GM21360 (cell line): Measurements from ENCODE around the gene SKIC3.

ENCODE experiments used
- ATAC-seq: cut with Tn5 transposase; IDR thresholded peaks from one replicate; pipeline ENCODE4 v1.9.1; 2021; ENCODE audit warnings: mild to moderate bottlenecking, moderate library complexity; ENCODE audit not compliant: unreplicated experiment

SKIC3 gene

GRCh38 chr5:95554647-95555548 is at the start of gene SKIC3, which contains the start of gene ARSK:
Gene SKIC3, minus strand, starts transcription at chr5:95554977. Its CDS starts 7,827 bp downstream, at chr5:95547150.
Gene ARSK, plus strand, starts transcription at chr5:95555101. Its CDS starts 178 bp downstream, at chr5:95555279.
- ATAC-seq, result peak; percentile 83

- ATAC-seq, result no peak
Observed at GRCh38 chr5:95600557-95600956, 45.8 kb upstream of the SKIC3 start.

GRCh38 chr5:95599252-95599651 is 44.5 kb upstream of the SKIC3 start:
- ATAC-seq, result no peak

- ATAC-seq, result no peak
Observed at GRCh38 chr5:95595289-95595931, 40.6 kb upstream of the SKIC3 start.

- ATAC-seq, result peak; percentile 92
Observed at GRCh38 chr5:95591490-95591901, 36.7 kb upstream of the SKIC3 start.

- ATAC-seq, result no peak
Observed at GRCh38 chr5:95590880-95591279, 36.1 kb upstream of the SKIC3 start.

- no peak for ATAC-seq
Observed at GRCh38 chr5:95583992-95584391, 29.2 kb upstream of the SKIC3 start.

- ATAC-seq, result no peak
Observed at GRCh38 chr5:95581576-95581975, 26.8 kb upstream of the SKIC3 start.

- no peak for ATAC-seq
Observed at GRCh38 chr5:95572016-95572415, 17.2 kb upstream of the SKIC3 start.

GRCh38 chr5:95565280-95565920 is 10.6 kb upstream of the SKIC3 start:
- no peak for ATAC-seq

GRCh38 chr5:95564450-95564849 is 9.7 kb upstream of the SKIC3 start:
- ATAC-seq, result no peak

- no peak for ATAC-seq
Observed at GRCh38 chr5:95563367-95563766, 8.6 kb upstream of the SKIC3 start.

GRCh38 chr5:95562282-95562681 is 7.5 kb upstream of the SKIC3 start:
- no peak for ATAC-seq

- no peak for ATAC-seq
Observed at GRCh38 chr5:95557841-95558240, 3.1 kb upstream of the SKIC3 start.

GRCh38 chr5:95555553-95555952 is 776 bp upstream of the SKIC3 start:
- ATAC-seq, result no peak

GRCh38 chr5:95554331-95554646 is 488 bp downstream of the SKIC3 start:
- ATAC-seq, result peak; percentile 30

GRCh38 chr5:95549030-95549429 is 5.7 kb downstream of the SKIC3 start:
- ATAC-seq, result no peak

GRCh38 chr5:95543017-95543705 is 11.6 kb downstream of the SKIC3 start:
- ATAC-seq, result no peak

GRCh38 chr5:95537501-95537900 is 17.3 kb downstream of the SKIC3 start:
- ATAC-seq, result no peak

- no peak for ATAC-seq
Observed at GRCh38 chr5:95533761-95534160, 21.0 kb downstream of the SKIC3 start.

- ATAC-seq, result no peak
Observed at GRCh38 chr5:95533106-95533505, 21.7 kb downstream of the SKIC3 start.
